HG03565 (cell line): ENCODE data around the gene SEMA7A.

Source experiments
- ATAC-seq: cut with Tn5 transposase; IDR thresholded peaks from one replicate; pipeline ENCODE4 v1.9.1; 2021; ENCODE audit warnings: mild to moderate bottlenecking, moderate library complexity; ENCODE audit not compliant: unreplicated experiment

The SEMA7A gene

DNA sequence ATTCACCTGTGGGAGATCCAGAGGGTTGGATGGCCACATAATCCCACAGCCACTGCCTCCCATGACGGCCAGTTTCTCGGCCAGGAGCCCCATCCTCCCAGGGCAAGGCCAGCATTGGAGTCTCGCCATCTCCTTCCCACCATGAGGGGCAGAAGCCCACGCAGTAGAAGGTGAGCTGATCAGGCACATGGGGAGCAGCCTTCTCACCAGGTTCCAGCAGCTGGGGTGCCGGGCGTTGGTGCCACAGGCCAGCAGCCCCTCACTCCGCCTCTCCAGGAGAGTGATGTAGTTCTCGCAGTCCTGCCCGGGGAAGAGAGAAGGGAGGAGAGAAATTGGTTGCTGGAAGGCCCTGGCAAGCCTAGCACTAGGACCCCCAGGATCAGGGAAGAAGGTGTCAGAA, 16.1 kb downstream of the SEMA7A start:
- ATAC-seq = no peak

DNA sequence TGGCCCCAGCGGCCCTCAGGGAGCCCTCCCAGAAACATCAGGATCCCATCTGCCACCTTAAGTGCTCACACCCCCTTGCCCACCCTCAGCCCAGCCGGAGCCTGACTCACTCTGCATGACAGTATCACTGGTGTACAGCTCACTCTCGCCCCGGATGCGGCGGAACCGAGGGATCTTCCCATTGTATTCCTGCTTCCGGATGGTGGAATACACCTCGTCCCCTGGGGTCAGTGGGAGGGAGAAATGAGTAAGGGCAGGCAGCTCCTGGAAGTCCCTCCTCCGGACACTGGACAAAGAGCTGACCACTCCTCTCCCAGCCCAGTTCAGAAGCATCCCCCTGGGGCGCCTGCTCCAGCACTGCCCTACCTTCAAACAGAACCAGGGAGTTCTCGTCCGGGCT, 16.5 kb downstream of the SEMA7A start:
- no peak for ATAC-seq

DNA sequence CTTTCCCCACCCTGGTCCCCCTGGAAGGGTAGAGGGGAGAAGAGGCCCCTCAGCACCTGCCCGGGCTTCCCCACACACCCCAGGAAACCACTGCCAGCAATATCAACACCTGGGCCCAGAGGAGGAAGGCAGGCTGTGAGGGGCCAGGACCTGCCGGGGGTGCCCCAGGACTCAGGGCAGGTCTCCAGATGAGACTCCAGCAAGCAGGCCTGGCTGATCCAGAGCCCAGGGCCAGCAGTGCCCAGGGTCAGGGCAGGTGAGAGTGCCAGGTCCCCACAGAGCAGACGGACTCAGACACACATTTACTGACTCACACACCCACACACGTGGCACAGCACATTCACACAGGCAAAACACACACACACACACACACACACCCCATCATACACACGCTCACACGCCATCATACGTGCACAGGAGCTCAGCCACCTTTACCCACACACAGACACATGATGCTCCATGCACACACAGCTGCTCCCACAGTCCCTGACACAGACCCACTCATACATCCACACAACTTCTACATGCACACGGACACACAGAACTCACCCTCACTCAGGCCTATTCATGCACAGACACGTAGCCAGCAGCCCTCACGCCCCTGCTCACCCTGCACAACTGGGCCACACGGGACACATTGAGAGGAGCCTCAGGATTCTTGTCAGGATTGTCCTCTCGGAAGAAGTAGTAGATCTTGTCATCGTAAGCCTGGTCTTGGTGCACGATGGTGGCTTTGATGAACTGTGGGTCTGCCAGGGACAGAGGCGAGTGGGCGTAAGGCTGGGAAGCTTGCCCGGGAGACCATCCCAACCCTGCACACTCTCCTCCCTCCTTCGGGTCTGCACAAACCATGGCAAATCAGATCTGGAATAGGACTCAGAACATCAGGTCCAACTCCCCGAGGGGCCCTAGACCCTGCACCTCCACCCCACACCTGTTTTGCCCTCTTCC, 17.5 kb downstream of the SEMA7A start:
- no peak for ATAC-seq

DNA sequence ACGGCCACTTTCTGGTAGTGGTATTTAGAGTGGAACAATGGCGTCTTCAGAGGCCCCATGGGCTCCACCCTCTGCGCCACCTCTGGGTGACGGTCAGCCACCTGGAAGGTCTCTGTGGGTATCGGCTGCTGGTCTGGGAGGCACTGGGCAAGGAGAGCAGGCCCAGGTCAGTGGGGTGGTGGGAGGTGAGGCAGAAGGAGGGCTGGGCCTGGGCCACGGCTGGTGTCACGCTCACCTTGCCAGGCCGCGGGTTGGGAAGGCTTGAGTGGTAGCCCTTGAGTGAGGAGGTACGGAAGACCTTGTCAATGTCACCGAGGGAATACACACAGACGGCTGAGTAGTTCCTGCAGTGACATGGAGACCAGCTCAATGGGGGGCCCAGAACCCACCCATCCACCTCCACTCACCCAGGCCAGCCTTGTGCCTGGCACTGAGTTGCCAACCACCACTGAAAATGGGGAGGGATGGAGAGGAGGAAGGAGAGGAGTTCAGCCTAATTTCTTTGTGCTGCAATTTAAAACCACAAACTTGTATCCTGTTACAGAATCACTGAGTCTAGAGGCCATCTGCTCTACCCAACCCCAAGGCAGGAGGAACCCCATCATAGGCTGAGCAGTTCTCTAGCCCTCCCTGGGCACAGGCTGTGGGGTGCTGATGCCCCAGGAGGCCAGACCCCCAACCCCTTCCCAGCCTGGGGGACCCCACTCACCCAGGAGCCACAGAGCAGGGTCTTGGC, 19.0 kb downstream of the SEMA7A start:
- ATAC-seq = no peak

DNA sequence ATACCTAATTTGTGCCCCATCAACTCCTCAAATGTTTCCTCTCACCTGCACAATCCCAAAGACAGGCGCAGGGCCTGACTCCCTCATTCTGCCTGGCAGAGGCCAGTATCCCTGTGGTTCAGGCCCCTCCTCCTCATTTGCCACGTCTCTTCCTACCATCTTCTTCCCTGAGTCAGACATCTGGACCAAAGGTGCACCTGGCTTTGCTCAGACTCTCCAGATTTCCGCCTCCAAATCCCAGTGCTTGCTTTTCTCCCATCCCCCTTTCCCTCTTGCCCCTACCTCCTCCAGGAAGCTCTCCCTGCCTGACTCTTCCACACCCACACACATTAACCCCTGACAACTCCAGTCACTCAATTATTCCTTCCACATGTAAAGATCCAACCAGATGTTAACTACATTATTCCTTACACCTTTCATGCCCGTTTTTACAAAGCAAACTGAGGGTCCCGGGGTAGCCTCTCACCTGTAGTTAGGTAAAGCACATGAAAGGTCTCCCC, 19.6 kb downstream of the SEMA7A start:
- no peak for ATAC-seq

DNA sequence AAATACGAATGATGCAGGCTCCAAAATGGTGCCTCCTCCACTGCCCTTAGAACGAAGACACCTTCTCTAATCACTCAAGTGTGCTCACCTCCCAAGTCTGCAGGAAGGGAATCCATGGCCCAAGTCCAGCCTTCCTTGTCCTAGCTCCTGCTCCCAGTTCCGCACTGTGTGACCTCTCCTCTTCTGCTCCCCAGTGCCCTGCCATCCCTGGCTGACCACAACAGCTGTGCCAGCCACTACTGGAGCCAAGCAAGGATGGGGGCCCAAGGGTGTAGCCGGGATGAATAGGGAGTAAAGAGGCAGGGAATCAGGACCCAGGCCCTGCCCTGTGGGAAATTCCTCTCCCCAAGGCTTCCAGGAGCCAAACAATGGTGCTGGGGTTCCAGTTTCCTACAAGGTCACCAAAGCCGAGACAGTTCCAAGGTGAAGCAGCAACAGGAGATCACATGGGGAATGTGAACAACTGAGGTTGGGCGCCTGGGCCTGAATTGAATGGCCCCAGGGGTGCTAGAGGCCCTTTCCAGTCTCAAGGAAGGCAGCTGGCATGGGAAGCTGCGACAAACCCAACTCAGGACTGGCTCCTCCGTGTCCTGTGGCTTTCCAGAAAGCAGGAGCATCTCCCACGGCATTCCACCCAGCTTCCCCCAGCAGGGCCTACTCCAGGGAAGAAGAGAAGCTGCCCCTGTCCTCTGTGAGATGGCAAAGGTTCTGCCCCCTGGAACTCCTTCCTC, 20.2 kb downstream of the SEMA7A start:
- ATAC-seq = no peak

DNA sequence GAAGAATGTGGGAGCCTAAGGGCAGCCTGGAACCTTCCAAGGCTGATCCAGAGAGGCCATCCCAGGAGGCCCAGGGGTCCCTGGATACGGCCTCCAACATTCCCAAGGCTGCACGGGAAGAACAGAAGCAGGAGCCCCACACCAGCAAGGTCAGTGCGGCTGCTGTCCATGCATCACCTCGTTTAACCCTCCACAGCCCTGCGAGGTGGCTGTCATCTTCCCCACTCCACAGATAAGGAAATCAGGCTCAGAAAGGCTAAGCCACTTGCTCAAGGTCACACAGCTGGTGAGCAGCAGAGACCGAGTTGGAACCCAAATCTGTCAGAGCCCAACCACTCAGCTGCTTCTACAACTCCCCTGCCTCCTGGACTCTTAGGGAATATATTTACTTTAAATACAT, 21.6 kb downstream of the SEMA7A start:
- no peak for ATAC-seq

DNA sequence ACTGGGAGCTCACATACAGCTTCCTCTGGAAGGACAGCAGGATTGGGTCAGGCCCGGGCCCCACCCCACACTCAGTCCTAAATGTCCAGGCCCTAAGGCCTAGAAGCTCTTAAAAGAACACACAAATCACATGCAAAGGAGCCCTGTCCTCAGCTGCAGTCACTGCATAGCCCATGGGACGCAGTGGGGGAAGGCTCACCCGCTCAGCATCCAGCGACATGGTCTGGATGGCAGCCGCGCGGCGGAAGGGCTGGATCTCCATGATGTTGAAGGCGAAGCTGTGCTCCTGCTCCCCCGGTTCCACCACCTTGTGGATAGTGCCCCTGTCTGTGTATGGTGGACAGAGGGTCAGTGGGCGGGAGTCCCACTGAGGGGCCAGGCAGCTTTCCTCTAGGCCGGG, 22.1 kb downstream of the SEMA7A start:
- no peak for ATAC-seq

DNA sequence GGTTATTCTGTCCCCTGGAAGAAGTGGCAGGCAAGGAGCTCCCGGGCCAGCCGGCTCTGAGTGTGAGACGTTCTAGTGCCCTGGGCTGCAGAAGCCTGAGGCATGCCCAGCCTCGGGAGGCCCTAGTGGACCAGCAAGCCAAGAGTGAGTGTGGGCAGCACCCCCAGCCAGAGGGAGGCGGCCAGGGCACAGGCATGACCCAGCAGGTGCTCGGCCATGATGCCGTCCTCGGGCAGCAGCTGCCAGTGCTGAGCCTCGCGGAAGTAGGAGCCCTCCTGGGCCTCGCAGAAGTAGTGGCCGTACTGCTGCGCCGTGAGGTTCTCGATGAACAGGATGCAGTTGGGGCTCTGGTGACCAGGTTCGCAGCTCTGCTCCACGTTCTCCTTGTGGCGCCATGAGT, 23.3 kb downstream of the SEMA7A start:
- ATAC-seq = no peak

DNA sequence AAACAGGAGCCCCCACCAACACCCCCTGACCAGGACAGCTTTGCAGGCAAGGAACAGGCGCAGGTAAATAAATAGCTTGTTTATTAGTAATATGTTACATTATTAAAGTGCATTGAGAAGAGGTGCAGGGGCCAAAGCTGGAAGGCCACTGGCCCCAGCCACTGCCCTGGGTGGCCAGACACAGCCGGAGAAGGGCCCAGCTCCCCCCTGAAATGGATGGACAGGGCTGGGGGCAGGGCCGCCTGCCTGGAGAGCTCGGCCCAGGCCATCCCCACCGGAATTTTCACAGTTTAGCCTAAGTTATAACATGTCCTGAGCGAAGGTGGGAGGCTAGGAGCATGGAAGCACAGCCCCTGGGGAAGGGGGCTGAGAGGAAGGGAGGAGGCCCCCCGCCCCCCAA, 24.5 kb downstream of the SEMA7A start:
- no peak for ATAC-seq

DNA sequence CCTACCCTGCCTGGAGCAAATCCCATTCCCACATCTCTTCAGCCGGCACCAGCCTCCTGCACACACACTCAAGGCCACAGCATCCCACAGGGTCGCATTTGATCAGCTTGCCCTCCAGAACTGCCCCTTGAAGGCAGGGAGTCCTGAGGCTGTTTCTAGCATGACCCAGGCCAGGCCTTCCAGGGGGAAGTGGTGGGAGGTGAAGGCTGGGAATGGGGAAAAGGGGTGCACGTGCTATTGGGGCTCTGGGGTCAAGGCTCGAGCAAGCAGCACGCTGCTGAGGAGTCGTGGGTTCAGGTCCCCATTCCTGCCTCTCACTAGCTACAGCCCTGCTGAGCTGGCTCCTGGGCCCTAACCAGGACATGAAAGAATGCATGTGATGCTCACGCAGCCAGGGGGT, 24.9 kb downstream of the SEMA7A start:
- ATAC-seq = no peak

DNA sequence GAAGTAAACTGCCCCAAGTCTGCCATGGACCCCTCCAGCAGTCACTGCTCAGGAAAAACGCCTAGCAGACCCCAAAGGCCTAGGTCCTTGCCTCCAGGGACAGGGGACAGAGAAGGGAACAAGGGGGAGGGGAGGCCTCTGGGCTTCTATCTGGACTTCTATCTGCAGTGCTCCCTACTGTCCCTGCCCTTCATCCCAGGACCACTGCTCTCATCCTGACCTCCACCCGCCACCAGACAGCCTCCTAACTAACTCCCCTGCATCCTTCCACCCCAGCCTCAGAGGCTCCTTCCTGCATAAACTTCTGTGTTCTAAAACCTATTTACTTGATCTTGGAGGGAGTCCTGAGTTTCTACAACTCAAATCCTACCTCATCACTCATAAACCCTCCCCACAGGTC, 25.4 kb downstream of the SEMA7A start:
- no peak for ATAC-seq

DNA sequence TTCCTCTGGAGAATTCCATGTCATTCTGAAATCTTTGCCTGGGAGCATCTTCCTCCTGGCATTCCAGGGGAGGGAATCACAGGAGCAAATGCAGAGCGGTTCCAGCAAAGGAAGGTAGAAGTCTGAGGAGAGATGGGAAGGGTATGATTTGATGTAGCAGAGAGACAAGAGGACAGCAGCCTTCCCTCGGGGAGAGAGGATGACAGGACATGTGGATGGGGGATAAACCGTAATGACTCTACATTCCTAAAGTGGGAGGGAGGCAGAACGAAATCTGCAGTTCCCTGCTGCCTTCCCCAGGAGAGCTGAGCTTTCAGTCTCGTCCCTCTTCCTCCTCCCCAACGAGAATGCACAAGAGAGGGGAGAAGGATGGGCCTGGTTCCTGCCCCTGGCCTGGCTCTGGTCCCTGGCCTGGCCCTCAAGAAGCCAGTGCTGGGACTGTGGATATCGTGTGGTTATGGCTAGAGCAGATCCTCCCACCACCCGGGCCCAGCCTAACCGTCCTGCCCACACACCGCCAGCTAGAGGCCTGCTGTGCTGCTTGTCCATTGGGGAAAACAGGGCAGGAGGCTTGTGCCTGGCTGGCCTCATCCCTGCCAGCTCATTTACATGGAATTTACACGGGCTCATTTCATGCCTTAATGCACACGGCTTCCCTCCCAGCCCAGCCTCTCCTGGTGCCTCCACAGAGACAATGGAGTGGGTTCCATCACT, 26.6 kb downstream of the SEMA7A start:
- no peak for ATAC-seq

DNA sequence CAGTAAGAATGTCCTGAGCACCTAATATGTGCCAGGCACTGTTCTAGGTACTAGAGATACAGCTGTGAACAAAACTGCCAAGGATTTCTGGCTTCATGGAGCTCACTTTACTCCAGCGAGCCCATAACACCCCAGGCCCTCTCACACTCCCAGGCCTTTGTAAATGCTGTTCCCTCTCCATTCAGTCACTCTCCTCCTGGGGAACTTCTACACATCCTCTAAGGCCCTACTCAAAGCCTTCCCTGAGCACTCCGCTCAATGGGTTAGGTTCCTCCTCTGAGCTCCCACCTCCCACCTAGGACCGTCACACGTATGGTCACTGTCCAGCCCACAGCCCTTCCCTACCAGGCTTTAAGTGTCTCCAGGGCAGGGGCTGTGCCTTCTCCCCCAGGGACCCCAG, 27.2 kb downstream of the SEMA7A start:
- ATAC-seq = no peak

DNA sequence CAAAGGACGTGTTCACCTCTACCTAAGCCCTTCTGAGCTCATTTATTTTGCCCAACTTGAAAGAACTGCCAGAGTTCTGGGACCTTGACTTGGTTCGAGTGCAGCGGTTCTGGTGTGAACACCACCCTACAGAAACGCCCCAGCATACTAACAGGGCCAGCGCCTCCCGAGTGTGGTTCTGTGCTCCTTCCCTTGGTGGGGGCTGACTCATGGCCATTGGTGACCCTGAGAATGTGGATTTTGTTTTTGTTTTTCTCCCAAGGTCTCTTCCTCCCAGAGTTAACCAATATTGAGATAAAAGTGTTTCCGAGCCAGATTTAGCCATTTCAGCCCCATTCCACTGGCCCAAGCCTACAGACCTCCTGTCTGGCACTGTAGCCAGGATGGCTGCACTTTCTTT, 27.9 kb downstream of the SEMA7A start:
- ATAC-seq = no peak

DNA sequence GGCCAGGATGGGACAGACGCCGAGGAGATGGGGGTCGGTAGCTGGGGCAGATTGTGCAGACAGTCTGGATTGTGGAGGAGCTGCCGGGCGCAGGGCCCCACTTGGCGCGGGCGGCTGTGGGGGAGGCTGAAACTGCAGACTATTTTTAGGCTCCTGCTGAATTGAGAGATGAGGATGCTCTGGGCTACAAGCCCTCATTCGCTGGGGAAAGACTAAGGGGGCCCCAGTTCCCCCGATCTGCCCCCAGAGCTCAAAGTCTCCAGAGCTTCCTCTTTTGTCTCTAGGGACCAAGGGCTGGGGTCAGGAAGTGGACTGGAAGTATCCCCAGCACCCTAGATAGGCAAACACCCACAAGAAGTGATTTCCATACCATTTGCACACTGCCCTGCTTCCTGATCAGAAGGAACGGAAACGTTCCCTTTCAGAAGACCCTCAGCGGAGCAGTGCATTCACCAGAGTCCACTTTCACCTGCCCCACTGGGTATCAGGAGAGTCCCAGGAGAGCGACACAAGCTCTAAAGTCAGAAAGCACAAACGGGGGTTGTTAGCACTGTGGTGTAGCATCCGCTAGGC, 29.7 kb downstream of the SEMA7A start:
- ATAC-seq = no peak

DNA sequence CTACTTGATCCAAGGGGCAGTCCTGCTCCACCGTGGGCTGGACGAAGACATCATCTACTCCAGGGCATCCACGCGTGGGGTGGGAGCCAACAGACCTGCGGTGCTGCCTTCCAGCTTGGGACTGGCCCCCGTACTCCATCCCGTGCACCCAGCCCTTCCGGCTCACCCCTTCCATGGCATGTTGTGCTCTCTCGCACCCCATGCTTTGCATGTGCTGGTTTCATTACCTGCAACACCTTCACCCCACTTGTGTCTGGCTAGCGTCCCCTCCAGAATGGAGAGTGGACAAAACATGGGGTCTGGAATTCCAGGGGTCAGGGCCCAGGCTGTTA, 30.2 kb downstream of the SEMA7A start:
- no peak for ATAC-seq

DNA sequence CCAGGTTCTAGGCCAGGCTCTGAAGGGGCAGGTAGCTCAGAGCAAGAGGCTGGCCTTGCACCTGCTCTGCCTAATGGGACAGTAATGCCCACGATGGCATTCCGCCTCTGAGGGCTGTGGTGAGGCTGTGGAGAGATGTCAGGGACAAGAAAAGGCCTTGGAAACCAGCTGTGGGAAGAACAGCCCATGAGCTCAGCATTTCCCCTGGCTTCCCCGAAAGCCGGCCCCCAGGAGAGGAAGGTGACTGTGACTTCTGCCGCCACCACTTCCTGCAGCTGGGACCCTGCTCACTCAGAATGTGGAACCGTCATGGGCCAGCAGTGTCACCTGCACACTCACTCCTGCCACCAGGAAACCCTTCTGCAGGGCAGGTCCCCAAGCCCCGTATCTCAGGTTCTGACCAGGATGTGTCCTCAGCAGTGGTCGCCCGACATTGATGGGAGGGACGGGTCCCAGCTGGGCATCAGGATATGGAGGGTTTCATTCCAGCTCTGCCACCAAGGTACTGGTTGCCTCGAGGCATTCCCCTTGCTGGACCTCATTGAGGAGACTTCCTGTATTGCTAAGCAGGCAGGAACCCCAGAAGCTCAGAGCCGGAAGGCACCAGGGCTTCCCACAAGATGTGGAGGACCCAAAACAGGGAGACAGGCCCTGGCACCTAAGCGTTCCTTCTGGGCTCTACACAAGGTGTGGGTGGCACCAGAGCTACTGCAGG, 30.7 kb downstream of the SEMA7A start:
- ATAC-seq = no peak

DNA sequence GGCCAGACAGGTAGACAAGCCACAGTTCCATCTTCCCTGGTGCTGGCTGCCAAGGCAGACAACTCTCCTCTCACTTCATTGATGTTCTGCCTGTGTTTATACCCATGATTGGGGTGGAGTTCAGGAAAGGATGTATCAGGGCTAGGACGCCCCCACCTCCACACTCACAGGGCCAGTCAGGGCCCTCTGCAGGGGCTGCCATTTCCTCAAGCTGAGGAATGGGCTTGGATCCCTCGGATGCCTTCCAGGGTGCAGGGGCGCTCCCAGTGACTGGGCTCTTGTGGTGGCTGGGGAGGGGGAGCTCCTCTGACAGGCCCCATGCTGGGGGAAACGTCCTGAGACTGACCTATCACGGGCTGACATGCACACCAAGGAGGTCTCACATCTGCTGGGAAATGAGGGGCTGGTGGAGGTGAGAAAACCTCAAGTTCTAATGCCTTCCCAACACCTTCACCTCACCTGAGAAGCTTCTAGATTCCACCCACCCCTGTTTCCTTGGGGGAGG, 31.4 kb downstream of the SEMA7A start:
- no peak for ATAC-seq
